ENCODE results near the gene PLEKHG3.

DNA sequence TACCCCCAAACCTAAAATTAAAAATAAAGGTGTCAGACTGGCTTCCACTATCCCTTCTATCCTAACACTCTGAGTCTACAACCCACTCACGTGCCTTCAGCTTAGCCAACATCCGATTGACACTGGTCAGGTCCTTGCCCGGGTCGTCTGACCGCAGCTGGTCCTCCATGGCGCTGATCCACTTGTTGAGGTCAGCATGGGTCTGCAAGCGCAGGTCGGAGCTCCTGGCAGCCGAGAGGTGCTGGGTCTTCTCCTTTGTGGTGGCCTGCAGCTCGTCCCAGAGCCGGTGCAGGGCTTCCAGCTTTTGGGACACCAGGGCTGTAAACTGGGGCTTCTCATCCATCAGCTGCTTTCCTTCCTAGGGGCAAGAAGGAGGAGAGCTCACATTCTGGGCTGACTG is 78.0 kb downstream of the PLEKHG3 start:
- TF ChIP-seq, protein P1, sequence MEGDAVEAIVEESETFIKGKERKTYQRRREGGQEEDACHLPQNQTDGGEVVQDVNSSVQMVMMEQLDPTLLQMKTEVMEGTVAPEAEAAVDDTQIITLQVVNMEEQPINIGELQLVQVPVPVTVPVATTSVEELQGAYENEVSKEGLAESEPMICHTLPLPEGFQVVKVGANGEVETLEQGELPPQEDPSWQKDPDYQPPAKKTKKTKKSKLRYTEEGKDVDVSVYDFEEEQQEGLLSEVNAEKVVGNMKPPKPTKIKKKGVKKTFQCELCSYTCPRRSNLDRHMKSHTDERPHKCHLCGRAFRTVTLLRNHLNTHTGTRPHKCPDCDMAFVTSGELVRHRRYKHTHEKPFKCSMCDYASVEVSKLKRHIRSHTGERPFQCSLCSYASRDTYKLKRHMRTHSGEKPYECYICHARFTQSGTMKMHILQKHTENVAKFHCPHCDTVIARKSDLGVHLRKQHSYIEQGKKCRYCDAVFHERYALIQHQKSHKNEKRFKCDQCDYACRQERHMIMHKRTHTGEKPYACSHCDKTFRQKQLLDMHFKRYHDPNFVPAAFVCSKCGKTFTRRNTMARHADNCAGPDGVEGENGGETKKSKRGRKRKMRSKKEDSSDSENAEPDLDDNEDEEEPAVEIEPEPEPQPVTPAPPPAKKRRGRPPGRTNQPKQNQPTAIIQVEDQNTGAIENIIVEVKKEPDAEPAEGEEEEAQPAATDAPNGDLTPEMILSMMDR (conservative IDR thresholded peaks at IDR 0.05 in 1 of 2, IDR thresholded peaks at IDR 0.05 in 1 of 2; ENCODE audit: low read depth in 1 of 2, low read length in 2 of 2): no peak
- TF ChIP-seq EZH2 (IDR thresholded peaks at IDR 0.05; ENCODE audit: low read length, missing control alignments): no peak

Measured in fibroblast of lung (primary cell).